Neural cell (in vitro differentiated cells): ENCODE data around the gene TRMT6. TPM values are rescaled to one million over a fixed set of nuclear protein-coding genes. Genes with fewer than 3 reads are reported as not detected.

Experiments used
- H2AFZ ChIP-seq: fragments of 200-600, 300-800 bp; sonication (generic), shearing (Covaris generic); 2 replicates; pipeline ENCODE4 v1.6.0; 2014; ENCODE audit warnings: low read depth, mild to moderate bottlenecking, antibody characterized with exemption, low read length, moderate library complexity
- H3F3A ChIP-seq: fragments of 200-600 bp; shearing (Covaris generic); 2 replicates; pipeline ENCODE4 v1.6.1; 2016; ENCODE audit warnings: mild to moderate bottlenecking, moderate library complexity, mixed read lengths, antibody characterized with exemption, low read length; ENCODE audit not compliant: insufficient read depth, poor library complexity, severe bottlenecking
- H3K27ac ChIP-seq: fragments of 200-600, 300-800 bp; sonication (generic), shearing (Covaris generic); 2 replicates; pipeline ENCODE4 v1.5.1; 2014; ENCODE audit warnings: mild to moderate bottlenecking, low read length, moderate library complexity
- H3K27me3 ChIP-seq: fragments of 300-800, 200-600 bp; sonication (generic), shearing (Covaris generic); 2 replicates; pipeline ENCODE4 v1.6.0; 2014; ENCODE audit warnings: mild to moderate bottlenecking, low read depth, low read length, moderate library complexity; ENCODE audit not compliant: insufficient read depth
- H3K36me3 ChIP-seq: fragments of 300-800, 200-600 bp; sonication (generic), shearing (Covaris generic); 2 replicates; pipeline ENCODE4 v1.5.1; 2014; ENCODE audit warnings: mild to moderate bottlenecking, antibody characterized with exemption, low read length, moderate library complexity; ENCODE audit not compliant: insufficient read depth
- H3K4me2 ChIP-seq: fragments of 300-800, 200-600 bp; sonication (generic), shearing (Covaris generic); 2 replicates; pipeline ENCODE4 v1.6.0; 2014; ENCODE audit warnings: mild to moderate bottlenecking, low read length
- H3K4me3 ChIP-seq: fragments of 300-800, 200-600 bp; sonication (generic), shearing (Covaris generic); 2 replicates; pipeline ENCODE4 v1.5.1; 2014; ENCODE audit warnings: mild to moderate bottlenecking, low read length, moderate library complexity
- H3K79me2 ChIP-seq: fragments of 200-600 bp; shearing (Covaris generic); replicated peaks from 2 replicates; pipeline ENCODE4 v1.6.0; 2014; ENCODE audit warnings: mild to moderate bottlenecking, low read length, moderate library complexity; ENCODE audit not compliant: insufficient read depth
- H3K9ac ChIP-seq: fragments of 300-800, 200-600 bp; sonication (generic), shearing (Covaris generic); 2 replicates; pipeline ENCODE4 v1.6.1; 2016; ENCODE audit warnings: mild to moderate bottlenecking, low read length, mixed read lengths
- H3K9me2 ChIP-seq: fragments of 200-600 bp; shearing (Covaris generic); 2 replicates; pipeline ENCODE4 v1.6.1; 2016; ENCODE audit warnings: mild to moderate bottlenecking, low read length, mixed read lengths; ENCODE audit not compliant: insufficient read depth
- H3K9me3 ChIP-seq: fragments of 200-600, 300-800 bp; sonication (generic), shearing (Covaris generic); 2 replicates; pipeline ENCODE4 v1.6.1; 2016; ENCODE audit warnings: mild to moderate bottlenecking, mixed run types, low read length, moderate library complexity, mixed read lengths
- H4K20me1 ChIP-seq: fragments of 200-600 bp; shearing (Covaris generic); 2 replicates; pipeline ENCODE4 v1.6.1; 2016; ENCODE audit warnings: mild to moderate bottlenecking, mixed run types; ENCODE audit not compliant: insufficient read depth
- EP300 ChIP-seq: fragments of 450-650 bp; conservative IDR thresholded peaks from 2 replicates; pipeline ENCODE4 v1.6.1; 2014; ENCODE audit warnings: antibody characterized with exemption, mild to moderate bottlenecking, moderate library complexity; ENCODE audit not compliant: poor library complexity, severe bottlenecking
- EZH2 ChIP-seq: fragments of 200-600, 300-800 bp; shearing (Covaris generic), sonication (generic); IDR thresholded peaks from 2 replicates; pipeline ENCODE4 v1.6.1; 2014; ENCODE audit warnings: antibody characterized with exemption, low read length, borderline replicate concordance, mild to moderate bottlenecking; ENCODE audit not compliant: insufficient read depth, poor library complexity, severe bottlenecking
- MXI1 ChIP-seq: fragments of 450-650 bp; conservative IDR thresholded peaks from 2 replicates; pipeline ENCODE4 v1.6.1; 2014; ENCODE audit warnings: antibody characterized with exemption, mild to moderate bottlenecking; ENCODE audit not compliant: poor library complexity, severe bottlenecking
- POLR2AphosphoS5 ChIP-seq: IDR thresholded peaks from 2 replicates; pipeline ENCODE4 v1.6.1; 2012
- RAD21 ChIP-seq: fragments of 450-650 bp; conservative IDR thresholded peaks from 2 replicates; pipeline ENCODE4 v1.6.1; 2014; ENCODE audit warnings: antibody characterized with exemption, mild to moderate bottlenecking, moderate library complexity
- SMC3 ChIP-seq: fragments of 450-650 bp; conservative IDR thresholded peaks from 2 replicates; pipeline ENCODE4 v1.6.1; 2014; ENCODE audit warnings: antibody characterized with exemption, mild to moderate bottlenecking, moderate library complexity; ENCODE audit not compliant: poor library complexity
- TAF1 ChIP-seq: IDR thresholded peaks from 2 replicates; pipeline ENCODE4 v1.6.1; 2012; ENCODE audit warnings: low read depth
- polyA plus RNA-seq: library from polyadenylated mRNA; depleted of rRNA; stranded (reverse); fragments of >200 nt; gene quantifications from 2 replicates; pipeline ENCODE4 v1.2.3, GENCODE V29; 2014
- TF ChIP-seq, protein P1 (sequence below): fragments of 450-650 bp; IDR thresholded peaks from 2 replicates; pipeline ENCODE4 v1.5.1; 2014; ENCODE audit warnings: antibody characterized with exemption, mild to moderate bottlenecking, moderate library complexity; ENCODE audit not compliant: poor library complexity, severe bottlenecking
- TF ChIP-seq, protein P2 (sequence below): IDR thresholded peaks from 2 replicates; pipeline ENCODE4 v1.6.1; 2012; ENCODE audit warnings: borderline replicate concordance

TRMT6 gene
- polyA plus RNA-seq, 1 donor from 2014 or later, result 19.1 TPM

DNA sequence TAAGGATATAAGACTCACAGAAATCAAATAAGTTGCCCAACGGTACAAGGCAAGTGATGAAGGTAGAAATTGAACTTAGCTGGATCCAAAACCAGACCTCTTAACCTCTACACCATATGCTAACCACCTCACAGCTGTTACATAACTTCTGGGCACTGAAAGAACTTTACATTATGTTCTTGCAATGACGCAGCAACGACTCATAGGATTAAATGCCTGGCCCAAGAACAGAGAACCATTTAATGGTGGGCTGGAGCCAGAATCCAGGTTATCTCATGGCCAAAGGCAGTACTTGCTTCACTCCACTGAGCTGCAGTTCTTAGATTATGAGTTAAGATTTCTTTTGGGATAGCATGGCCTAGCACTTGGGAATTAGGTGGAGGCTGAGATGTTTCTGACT, 4.4 kb downstream of the TRMT6 start:
- Histone ChIP-seq H3K4me2 (no peak overlapping the region), H3K79me2 (peaks cover 12% of the 10 kb centered on the region)

GRCh38 chr20:5938456-5939029, 11.8 kb downstream of the TRMT6 start:
- no peak overlapping the region for H3K4me3 ChIP-seq
- no peak overlapping the region for H3K4me2 ChIP-seq
- H3K79me2 ChIP-seq, result no peaks in the 10 kb centered on the region
- H3K9me2 ChIP-seq, result no peaks in the 10 kb centered on the region
- no peak overlapping the region for H2AFZ ChIP-seq
- no peaks in the 10 kb centered on the region for H4K20me1 ChIP-seq
- no peak for TF ChIP-seq SMC3
- TF ChIP-seq, protein P1, sequence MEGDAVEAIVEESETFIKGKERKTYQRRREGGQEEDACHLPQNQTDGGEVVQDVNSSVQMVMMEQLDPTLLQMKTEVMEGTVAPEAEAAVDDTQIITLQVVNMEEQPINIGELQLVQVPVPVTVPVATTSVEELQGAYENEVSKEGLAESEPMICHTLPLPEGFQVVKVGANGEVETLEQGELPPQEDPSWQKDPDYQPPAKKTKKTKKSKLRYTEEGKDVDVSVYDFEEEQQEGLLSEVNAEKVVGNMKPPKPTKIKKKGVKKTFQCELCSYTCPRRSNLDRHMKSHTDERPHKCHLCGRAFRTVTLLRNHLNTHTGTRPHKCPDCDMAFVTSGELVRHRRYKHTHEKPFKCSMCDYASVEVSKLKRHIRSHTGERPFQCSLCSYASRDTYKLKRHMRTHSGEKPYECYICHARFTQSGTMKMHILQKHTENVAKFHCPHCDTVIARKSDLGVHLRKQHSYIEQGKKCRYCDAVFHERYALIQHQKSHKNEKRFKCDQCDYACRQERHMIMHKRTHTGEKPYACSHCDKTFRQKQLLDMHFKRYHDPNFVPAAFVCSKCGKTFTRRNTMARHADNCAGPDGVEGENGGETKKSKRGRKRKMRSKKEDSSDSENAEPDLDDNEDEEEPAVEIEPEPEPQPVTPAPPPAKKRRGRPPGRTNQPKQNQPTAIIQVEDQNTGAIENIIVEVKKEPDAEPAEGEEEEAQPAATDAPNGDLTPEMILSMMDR, result no peak
- TF ChIP-seq MXI1, result no peak
- TF ChIP-seq TAF1, result no peak
- TF ChIP-seq EZH2, result no peak
- TF ChIP-seq POLR2AphosphoS5, result no peak
- TF ChIP-seq EP300, result no peak
- H3K9ac ChIP-seq, result no peak overlapping the region
- no peaks in the 10 kb centered on the region for H3K36me3 ChIP-seq
- no peaks in the 10 kb centered on the region for H3F3A ChIP-seq
- H3K27ac ChIP-seq, result no peak overlapping the region
- no peaks in the 10 kb centered on the region for H3K9me3 ChIP-seq
- H3K27me3 ChIP-seq, result no peaks in the 10 kb centered on the region

More for the DNA sequence above, 4.4 kb downstream of the TRMT6 start:
- Histone ChIP-seq H4K20me1 (no peaks in the 10 kb centered on the region), H3K9me2 (no peaks in the 10 kb centered on the region), H3K27me3 (no peaks in the 10 kb centered on the region), H3K9ac (no peak overlapping the region), H3K4me3 (no peak overlapping the region), H3K9me3 (no peaks in the 10 kb centered on the region), H2AFZ (no peak overlapping the region), H3F3A (no peaks in the 10 kb centered on the region), H3K36me3 (peaks cover 8% of the 10 kb centered on the region), H3K27ac (no peak overlapping the region)
- TF ChIP-seq RAD21 (no peak), SMC3 (no peak), MXI1 (no peak), EZH2 (no peak), POLR2AphosphoS5 (no peak), EP300 (no peak), TAF1 (no peak)
- TF ChIP-seq, protein P2, sequence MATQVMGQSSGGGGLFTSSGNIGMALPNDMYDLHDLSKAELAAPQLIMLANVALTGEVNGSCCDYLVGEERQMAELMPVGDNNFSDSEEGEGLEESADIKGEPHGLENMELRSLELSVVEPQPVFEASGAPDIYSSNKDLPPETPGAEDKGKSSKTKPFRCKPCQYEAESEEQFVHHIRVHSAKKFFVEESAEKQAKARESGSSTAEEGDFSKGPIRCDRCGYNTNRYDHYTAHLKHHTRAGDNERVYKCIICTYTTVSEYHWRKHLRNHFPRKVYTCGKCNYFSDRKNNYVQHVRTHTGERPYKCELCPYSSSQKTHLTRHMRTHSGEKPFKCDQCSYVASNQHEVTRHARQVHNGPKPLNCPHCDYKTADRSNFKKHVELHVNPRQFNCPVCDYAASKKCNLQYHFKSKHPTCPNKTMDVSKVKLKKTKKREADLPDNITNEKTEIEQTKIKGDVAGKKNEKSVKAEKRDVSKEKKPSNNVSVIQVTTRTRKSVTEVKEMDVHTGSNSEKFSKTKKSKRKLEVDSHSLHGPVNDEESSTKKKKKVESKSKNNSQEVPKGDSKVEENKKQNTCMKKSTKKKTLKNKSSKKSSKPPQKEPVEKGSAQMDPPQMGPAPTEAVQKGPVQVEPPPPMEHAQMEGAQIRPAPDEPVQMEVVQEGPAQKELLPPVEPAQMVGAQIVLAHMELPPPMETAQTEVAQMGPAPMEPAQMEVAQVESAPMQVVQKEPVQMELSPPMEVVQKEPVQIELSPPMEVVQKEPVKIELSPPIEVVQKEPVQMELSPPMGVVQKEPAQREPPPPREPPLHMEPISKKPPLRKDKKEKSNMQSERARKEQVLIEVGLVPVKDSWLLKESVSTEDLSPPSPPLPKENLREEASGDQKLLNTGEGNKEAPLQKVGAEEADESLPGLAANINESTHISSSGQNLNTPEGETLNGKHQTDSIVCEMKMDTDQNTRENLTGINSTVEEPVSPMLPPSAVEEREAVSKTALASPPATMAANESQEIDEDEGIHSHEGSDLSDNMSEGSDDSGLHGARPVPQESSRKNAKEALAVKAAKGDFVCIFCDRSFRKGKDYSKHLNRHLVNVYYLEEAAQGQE, result no peak
- TF ChIP-seq, protein P1, result no peak
